Suprapubic skin (tissue), 4 donors: ENCODE measurements around the gene INAVA.

ENCODE experiments used
- CTCF ChIP-seq, 2 donors: fragments of 200-600 bp in 1 of 2; fragments of 450-650 bp in 1 of 2; sonication (generic) in 1 of 2; IDR thresholded peaks; one replicate each; pipeline ENCODE4 v1.5.1; 2016 to 2019; ENCODE audit warnings: antibody characterized with exemption in 2 of 2, mild to moderate bottlenecking in 1 of 2, moderate library complexity in 1 of 2
- EP300 ChIP-seq: sonication (generic); formaldehyde crosslinking; IDR thresholded peaks from one replicate; pipeline ENCODE4 v1.6.1; 2017; ENCODE audit warnings: antibody characterized with exemption
- POLR2A ChIP-seq, 2 donors: fragments of 450-650 bp; IDR thresholded peaks; one replicate each; pipeline ENCODE4 v1.6.1; 2017; ENCODE audit warnings: antibody characterized with exemption in 2 of 2, mild to moderate bottlenecking in 2 of 2, moderate library complexity in 2 of 2
- POLR2AphosphoS5 ChIP-seq, 3 donors: sonication (generic); formaldehyde crosslinking; IDR thresholded peaks; one replicate each; pipeline ENCODE4 v1.6.1; 2017; ENCODE audit warnings: antibody characterized with exemption in 3 of 3

- no peak for TF ChIP-seq CTCF (IDR thresholded peaks at IDR 0.05)
- TF ChIP-seq POLR2A (IDR thresholded peaks at IDR 0.05) = no peak
- no peak for TF ChIP-seq POLR2AphosphoS5 (IDR thresholded peaks at IDR 0.05)
- TF ChIP-seq EP300 = no peak
These were observed 7.2 kb downstream of the INAVA start for GRCh38 chr1:200901796-200902444.
